ENCODE results near the gene CLPTM1. TPM values are rescaled to one million over a fixed set of nuclear protein-coding genes. Genes with fewer than 3 reads are reported as not detected.
A peak's percentile ranks its signal among the peaks of the same experiment; 100 is the strongest.

The CLPTM1 gene
- total RNA-seq, 6 donors from 2014 or later = 53.4 to 139 (median 99.6) TPM

- DNase-seq (no peak), ATAC-seq (ENCODE audit: low FRiP score in 2 of 2) (no peak)
- WGBS, 2 donors = 25 to 33% methylated on average over 13 of the region's 13 CpGs
- Histone ChIP-seq H3K9me3 (no peaks in the 10 kb centered on the region), H3K4me3 (peak overlapping the region; percentile 71 to 96 (median 86)), H3K36me3 (peaks cover 0 to 9% (median 1%) of the 10 kb centered on the region in 4 donors), H3K4me1 (peaks cover 27 to 39% (median 32%) of the 10 kb centered on the region in 4 donors), H3K27ac (peak overlapping the region; percentile 82 to 97 (median 94)), H3K27me3 (no peaks in the 10 kb centered on the region)
- no peak for TF ChIP-seq CTCF (IDR thresholded peaks at IDR 0.05)
- TF ChIP-seq POLR2A (IDR thresholded peaks at IDR 0.05) = no peak
- TF ChIP-seq EP300 (IDR thresholded peaks at IDR 0.05) = no peak
- TF ChIP-seq POLR2AphosphoS5 (IDR thresholded peaks at IDR 0.05) = no peak
Measured at GRCh38 chr19:44954278-44954648, 917 bp upstream of the CLPTM1 start.

- TF ChIP-seq CTCF (IDR thresholded peaks at IDR 0.05) = no peak
- no peak for TF ChIP-seq POLR2AphosphoS5 (IDR thresholded peaks at IDR 0.05)
- TF ChIP-seq POLR2A (IDR thresholded peaks at IDR 0.05) = no peak
- TF ChIP-seq EP300 (IDR thresholded peaks at IDR 0.05) = no peak
Measured at GRCh38 chr19:44955505-44956439, 592 bp downstream of the CLPTM1 start.

GRCh38 chr19:44957526-44957925 is 2.3 kb downstream of the CLPTM1 start:
- Histone ChIP-seq H3K36me3 (peaks cover 0 to 23% (median 8%) of the 10 kb centered on the region in 4 donors), H3K4me3 (no peak overlapping the region), H3K4me1 (peaks cover 24 to 30% (median 28%) of the 10 kb centered on the region in 4 donors), H3K27me3 (no peaks in the 10 kb centered on the region), H3K9me3 (no peaks in the 10 kb centered on the region), H3K27ac (no peak overlapping the region)
- TF ChIP-seq CTCF (IDR thresholded peaks at IDR 0.05) = no peak
- no peak for TF ChIP-seq POLR2A (IDR thresholded peaks at IDR 0.05)
- no peak for TF ChIP-seq POLR2AphosphoS5 (IDR thresholded peaks at IDR 0.05)
- no peak for TF ChIP-seq EP300 (IDR thresholded peaks at IDR 0.05)
- no peak for ATAC-seq (ENCODE audit: low FRiP score in 2 of 2)
- 80 to 84% methylated on average over 6 to 7 of the region's 7 CpGs for WGBS, 2 donors
- DNase-seq = no peak

More at GRCh38 chr19:44955505-44956439, 592 bp downstream of the CLPTM1 start:
- no peaks in the 10 kb centered on the region for H3K9me3 ChIP-seq
- H3K4me3 ChIP-seq = peak overlapping the region; percentile 78 to 98 (median 96)
- ATAC-seq (ENCODE audit: low FRiP score in 2 of 2) = peak in 1 of 2 donors; percentile 51
- peaks cover 27 to 39% (median 32%) of the 10 kb centered on the region in 4 donors for H3K4me1 ChIP-seq
- peaks cover 0 to 8% (median 0%) of the 10 kb centered on the region in 4 donors for H3K36me3 ChIP-seq
- no peak for DNase-seq
- WGBS, 2 donors = 5 to 6% methylated on average over 20 to 22 of the region's 40 CpGs
- peak overlapping the region; percentile 82 to 97 (median 94) for H3K27ac ChIP-seq
- H3K27me3 ChIP-seq = no peaks in the 10 kb centered on the region

- TF ChIP-seq POLR2A (IDR thresholded peaks at IDR 0.05) (no peak), EP300 (IDR thresholded peaks at IDR 0.05) (no peak), POLR2AphosphoS5 (IDR thresholded peaks at IDR 0.05) (no peak), CTCF (IDR thresholded peaks at IDR 0.05) (no peak)
- Histone ChIP-seq H3K4me1 (peaks cover 24 to 30% (median 28%) of the 10 kb centered on the region in 4 donors), H3K36me3 (peaks cover 0 to 28% (median 10%) of the 10 kb centered on the region in 4 donors), H3K4me3 (no peak overlapping the region), H3K27ac (no peak overlapping the region), H3K9me3 (no peaks in the 10 kb centered on the region), H3K27me3 (no peaks in the 10 kb centered on the region)
- ATAC-seq (ENCODE audit: low FRiP score in 2 of 2) (no peak), DNase-seq (no peak)
- 80 to 84% methylated on average over 9 of the region's 9 CpGs for WGBS, 2 donors
Measured at GRCh38 chr19:44958090-44958489, 2.9 kb downstream of the CLPTM1 start.
